ENCODE results near the gene LINS1.

Gene LINS1

GRCh38 chr15:100559330-100559729 is 42.7 kb downstream of the LINS1 start:
- DNase-seq: no peak

- DNase-seq: no peak
Observed at GRCh38 chr15:100558771-100559254, 43.2 kb downstream of the LINS1 start.

DNA sequence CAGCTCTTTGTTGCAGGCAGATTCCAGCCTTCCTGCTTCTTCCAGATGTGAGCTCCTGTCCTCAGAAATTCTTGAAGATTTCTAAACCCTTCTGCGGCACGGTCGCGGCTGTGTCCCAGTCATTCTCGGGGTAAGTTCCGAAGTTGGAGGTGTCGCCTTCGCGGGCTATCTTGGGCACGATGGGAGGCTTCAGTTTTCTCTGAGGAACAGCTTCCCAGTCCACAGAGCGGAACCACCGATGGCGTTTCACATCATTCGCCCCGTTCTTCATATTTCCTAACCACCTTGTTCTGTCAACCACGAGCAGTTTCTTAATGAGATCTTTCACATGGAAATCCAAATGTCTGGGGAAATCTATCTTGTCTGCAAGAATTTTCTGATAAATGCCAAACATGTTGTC is 48.5 kb downstream of the LINS1 start:
- no peak for DNase-seq

DNA sequence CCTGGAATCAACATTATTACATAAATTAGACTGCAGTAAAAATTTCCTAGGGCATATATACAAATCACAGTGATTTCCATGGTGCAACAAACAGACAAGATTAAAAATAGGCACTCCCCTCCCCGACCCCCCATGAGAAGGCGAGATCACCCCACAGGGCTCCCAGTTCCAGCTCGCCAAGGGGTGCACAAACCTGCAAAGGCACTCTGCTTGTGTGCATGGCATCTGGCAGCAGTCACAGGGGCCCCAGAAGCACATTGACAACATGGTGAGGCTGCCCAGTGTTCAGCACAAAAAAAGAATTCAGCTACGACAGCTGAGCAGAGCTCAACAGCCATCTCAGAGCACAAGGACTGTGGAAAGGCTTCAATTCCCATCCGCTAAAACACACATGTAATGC is 54.0 kb downstream of the LINS1 start:
- no peak for DNase-seq

GRCh38 chr15:100544946-100545345 is 57.0 kb downstream of the LINS1 start:
- no peak for DNase-seq

- DNase-seq: no peak
Observed at GRCh38 chr15:100544338-100544841, 57.6 kb downstream of the LINS1 start.

- DNase-seq: no peak
Observed at GRCh38 chr15:100542290-100542689, 59.7 kb downstream of the LINS1 start.

DNA sequence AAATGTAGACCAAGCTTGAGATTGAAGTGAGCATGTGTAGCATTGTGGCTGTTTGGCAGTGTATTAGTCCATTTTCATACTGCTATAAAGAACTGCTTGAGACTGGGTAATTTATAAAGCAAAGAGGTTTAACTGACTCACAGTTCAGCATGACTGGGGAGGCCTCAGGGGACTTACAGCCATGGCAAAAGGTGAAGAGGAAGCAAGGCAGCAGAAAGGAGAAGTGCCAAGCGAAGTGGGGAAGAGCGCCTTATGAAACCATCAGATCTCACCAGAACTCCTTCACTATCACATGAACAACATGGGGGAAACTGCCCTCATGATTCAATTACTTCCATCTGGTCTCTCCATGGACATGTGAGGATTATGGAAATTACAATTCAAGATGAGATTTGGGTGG is 64.7 kb downstream of the LINS1 start:
- peak in 1 of 51 donors; percentile 18 for DNase-seq

DNA sequence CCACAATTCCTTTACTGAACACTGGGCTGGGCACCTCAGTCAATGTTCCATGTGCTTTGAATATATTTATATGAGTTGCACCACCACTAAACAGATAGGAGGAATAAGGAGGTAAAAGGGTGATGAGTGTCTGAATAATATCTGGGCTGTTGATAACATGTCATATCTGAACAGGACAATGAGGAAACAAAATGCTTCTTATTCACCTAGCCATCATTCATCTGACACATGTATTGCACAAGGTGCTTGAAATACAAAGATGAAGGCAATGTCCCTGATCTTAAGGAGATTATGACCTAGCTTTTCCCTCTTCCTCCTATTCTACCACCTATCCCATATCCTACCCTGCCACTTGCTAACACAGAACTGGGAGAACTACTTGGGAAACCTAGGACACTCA is 65.3 kb downstream of the LINS1 start:
- no peak for DNase-seq

DNA sequence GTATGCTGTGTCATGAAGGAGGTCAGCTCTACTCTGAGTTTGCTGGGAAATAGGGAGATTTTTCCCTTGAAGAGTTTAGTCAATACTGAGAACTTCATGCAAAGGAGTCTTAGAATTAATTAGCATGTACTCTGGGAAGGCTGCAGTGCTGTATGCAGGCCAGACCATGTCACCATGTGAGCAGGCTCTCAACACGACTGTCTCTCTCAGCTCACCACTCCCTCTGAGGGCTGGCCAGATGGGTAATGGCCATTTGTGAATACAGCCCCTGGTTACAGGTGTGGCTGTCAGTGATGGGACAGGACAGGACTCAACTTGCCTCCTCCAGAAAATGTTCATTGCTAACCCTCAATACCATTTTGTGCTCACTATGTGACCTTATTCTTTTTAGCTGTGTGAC is 68.1 kb downstream of the LINS1 start:
- no peak for DNase-seq

GRCh38 chr15:100531823-100532327 is 70.1 kb downstream of the LINS1 start:
- peak in 2 of 51 donors; percentile 3 to 20 for DNase-seq

- DNase-seq: no peak
Observed at GRCh38 chr15:100531204-100531603, 70.8 kb downstream of the LINS1 start.

DNA sequence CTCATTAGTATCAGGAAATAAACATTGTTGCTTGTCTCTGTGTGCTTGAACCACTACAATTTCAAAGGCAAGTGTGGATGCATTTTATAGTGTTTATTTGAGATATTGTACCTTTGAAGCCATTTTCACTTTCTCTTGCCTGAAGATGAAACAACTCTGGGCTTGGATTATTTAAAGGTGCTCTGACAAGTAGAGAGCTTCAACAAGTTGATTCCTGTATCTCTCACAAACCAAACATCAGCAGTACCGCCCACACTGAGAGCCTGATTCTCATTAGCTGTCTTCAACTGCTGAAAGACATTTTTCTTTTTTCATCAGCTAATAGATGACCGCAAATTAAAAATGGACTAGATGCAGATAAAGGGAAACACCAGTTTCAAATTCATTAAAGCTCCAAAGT is 72.4 kb downstream of the LINS1 start:
- DNase-seq: no peak

GRCh38 chr15:100528833-100529428 is 73.1 kb downstream of the LINS1 start, which contains the start of gene CERS3:
TSS of gene CERS3 (minus strand) at chr15:100528950. CDS start at chr15:100501849, 27,101 bp downstream.
- no peak for DNase-seq

DNA sequence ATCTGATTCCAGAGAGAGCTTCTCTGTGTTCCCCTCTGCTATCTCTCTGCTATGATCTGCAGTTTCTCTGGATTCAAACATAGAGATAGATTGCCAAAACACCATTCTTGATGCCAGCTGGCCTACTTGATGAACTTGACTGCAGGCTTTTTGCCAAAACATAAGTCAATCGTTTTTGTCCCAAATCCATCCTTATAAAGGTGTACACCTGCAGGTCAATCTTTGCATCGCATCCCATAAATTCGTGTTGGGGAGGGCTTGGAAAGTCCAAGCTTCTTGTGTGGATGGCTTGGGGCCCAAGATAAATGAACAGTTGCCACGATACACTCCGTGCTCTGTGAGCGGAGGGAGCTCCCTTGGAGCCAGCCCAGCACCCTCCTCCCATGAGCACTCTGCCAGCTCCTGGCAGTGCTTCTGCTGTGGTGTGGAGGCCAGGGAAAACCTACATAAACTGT is 75.9 kb downstream of the LINS1 start:
- DNase-seq: peak in 42 of 51 donors; percentile 1 to 73 (median 28)

DNA sequence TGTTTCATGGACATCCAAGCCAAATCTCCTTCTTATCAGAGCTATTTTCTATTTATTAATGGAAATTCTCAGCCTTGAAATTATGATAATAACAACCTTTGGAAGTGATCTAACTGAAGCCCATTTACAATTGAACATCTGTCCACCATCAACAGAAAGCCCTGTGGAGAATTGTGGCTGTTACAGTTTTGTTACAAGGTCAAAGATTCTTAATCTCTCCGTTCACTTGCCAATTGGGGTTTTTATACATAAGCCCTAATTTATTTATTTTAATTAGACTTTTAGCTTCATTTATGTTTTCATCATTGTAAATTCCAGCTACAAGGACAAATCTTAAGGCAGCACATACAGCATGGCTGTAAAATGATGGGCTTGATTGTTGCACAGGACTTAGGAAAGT is 76.5 kb downstream of the LINS1 start:
- DNase-seq: no peak

- DNase-seq: no peak
Observed at GRCh38 chr15:100524326-100524725, 77.7 kb downstream of the LINS1 start.

GRCh38 chr15:100521907-100522306 is 80.1 kb downstream of the LINS1 start:
- DNase-seq: no peak

- no peak for DNase-seq
Observed at GRCh38 chr15:100520132-100520921, 81.7 kb downstream of the LINS1 start.

DNA sequence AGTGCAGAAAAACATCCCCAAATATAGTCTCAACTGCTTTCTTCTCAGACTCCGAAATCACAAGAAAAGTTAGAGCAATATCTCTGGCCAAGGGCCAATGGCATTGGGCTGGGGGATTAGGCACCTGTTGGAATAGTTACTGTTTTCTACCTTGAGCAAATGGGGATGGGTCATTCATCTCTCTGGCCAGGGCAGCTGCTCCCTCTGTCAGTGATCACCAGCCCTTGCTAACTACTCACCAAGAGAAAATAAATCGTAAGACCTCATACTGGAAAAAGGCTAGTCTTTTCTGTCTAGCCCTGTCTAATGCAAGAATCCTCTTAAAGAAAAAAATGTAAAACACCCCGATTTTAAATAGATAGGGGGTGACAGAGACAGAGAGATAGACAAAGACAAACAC is 84.1 kb downstream of the LINS1 start:
- DNase-seq: no peak
